WTC11 (cell line): Measurements from ENCODE around the gene PHACTR3. TPM values are rescaled to one million over a fixed set of nuclear protein-coding genes. Genes with fewer than 3 reads are reported as not detected.

Source experiments
- ATAC-seq: fragments of 200-7000 bp; cut with Tn5 transposase; 2 replicates; pipeline ENCODE4 v1.10.0; 2021; ENCODE audit warnings: mild to moderate bottlenecking, moderate library complexity
- CTCF ChIA-PET: fragments of 300-600 bp; sonication (Branson Sonifier 250); formaldehyde crosslinking; loops from one replicate; lab custom pipeline; 2021; ENCODE audit warnings: antibody characterized with exemption; lab: Charles Lee
- POLR2A ChIA-PET: fragments of 350-600 bp; sonication (Branson Sonifier 250); formaldehyde crosslinking; loops from one replicate; lab custom pipeline; 2021; ENCODE audit warnings: antibody characterized with exemption; lab: Charles Lee
- DNase-seq: peaks from one replicate; pipeline ENCODE4 v3.0.0; 2021; ENCODE audit warnings: low spot score
- H3K27ac Mint-ChIP-seq: 2 replicates; pipeline ENCODE4 v1.8.0; 2021; ENCODE audit warnings: mixed read lengths
- H3K27me3 Mint-ChIP-seq: 2 replicates; pipeline ENCODE4 v1.8.0; 2021; ENCODE audit warnings: low read depth, mild to moderate bottlenecking, moderate library complexity, mixed read lengths
- H3K36me3 Mint-ChIP-seq: 2 replicates; pipeline ENCODE4 v1.8.0; 2021; ENCODE audit warnings: mixed read lengths
- H3K4me1 Mint-ChIP-seq: 2 replicates; pipeline ENCODE4 v1.8.0; 2022; ENCODE audit warnings: mixed read lengths
- H3K4me3 Mint-ChIP-seq: 2 replicates; pipeline ENCODE4 v1.8.0; 2021; ENCODE audit warnings: mild to moderate bottlenecking, moderate library complexity, mixed read lengths
- H3K9me3 Mint-ChIP-seq: 2 replicates; pipeline ENCODE4 v1.8.0; 2021; ENCODE audit warnings: mixed read lengths
- ETV6 ChIP-seq: sonication (generic); formaldehyde crosslinking; IDR thresholded peaks from 2 replicates; pipeline ENCODE4 v1.8.1; 2022; ENCODE audit warnings: mild to moderate bottlenecking, missing genetic modification reagents
- FOXK1 ChIP-seq: sonication (generic); formaldehyde crosslinking; IDR thresholded peaks from 2 replicates; pipeline ENCODE4 v1.8.0; 2022; ENCODE audit warnings: mild to moderate bottlenecking, moderate library complexity, missing genetic modification reagents
- IRF2 ChIP-seq: sonication (generic); formaldehyde crosslinking; IDR thresholded peaks from 2 replicates; pipeline ENCODE4 v1.8.0; 2022; ENCODE audit warnings: low read depth, missing genetic modification reagents, borderline replicate concordance
- MAX ChIP-seq: sonication (generic); formaldehyde crosslinking; IDR thresholded peaks from 2 replicates; pipeline ENCODE4 v1.8.0; 2022; ENCODE audit warnings: mild to moderate bottlenecking, missing genetic modification reagents
- NFATC4 ChIP-seq: fragments of 250-450 bp; sonication (Bioruptor Pico); IDR thresholded peaks from 2 replicates; pipeline ENCODE4 v1.9.0; 2021; ENCODE audit warnings: mild to moderate bottlenecking
- NR2C2 ChIP-seq: sonication (generic); formaldehyde crosslinking; IDR thresholded peaks from 2 replicates; pipeline ENCODE4 v1.8.0; 2022; ENCODE audit warnings: mild to moderate bottlenecking, missing genetic modification reagents
- PRDM15 ChIP-seq: sonication (generic); formaldehyde crosslinking; IDR thresholded peaks from 2 replicates; pipeline ENCODE4 v1.8.0; 2022; ENCODE audit warnings: missing genetic modification reagents
- PREB ChIP-seq: sonication (generic); formaldehyde crosslinking; IDR thresholded peaks from 2 replicates; pipeline ENCODE4 v1.8.1; 2022; ENCODE audit warnings: mild to moderate bottlenecking, missing genetic modification reagents, moderate library complexity, borderline replicate concordance
- TP53 ChIP-seq: sonication (generic); formaldehyde crosslinking; IDR thresholded peaks from 2 replicates; pipeline ENCODE4 v1.8.1; 2023; ENCODE audit warnings: mild to moderate bottlenecking, missing genetic modification reagents
- ZNF425 ChIP-seq: fragments of 250-450 bp; sonication (Bioruptor Pico); conservative IDR thresholded peaks from 2 replicates; pipeline ENCODE4 v1.9.0; 2021; ENCODE audit warnings: mild to moderate bottlenecking
- total RNA-seq: library from RNA; stranded (reverse); gene quantifications from 3 replicates; pipeline ENCODE4 v1.2.3, GENCODE V29; 2021
- TF ChIP-seq, protein P1 (sequence below): fragments of 250-450 bp; sonication (Bioruptor Pico); IDR thresholded peaks from 2 replicates; pipeline ENCODE4 v1.9.0; 2021; ENCODE audit warnings: mild to moderate bottlenecking, borderline replicate concordance
- TF ChIP-seq, protein P2 (sequence below): sonication (generic); formaldehyde crosslinking; IDR thresholded peaks from 2 replicates; pipeline ENCODE4 v1.8.0; 2022; ENCODE audit warnings: mild to moderate bottlenecking, missing genetic modification reagents

Gene PHACTR3
- total RNA-seq, 1 experiment from 2014 or later: 0.28 TPM

GRCh38 chr20:59602546-59603080 is 1.7 kb upstream of the PHACTR3 start (continued):
- TF ChIP-seq NR2C2 (CRISPR knock-in tag) (no peak), PRDM15 (no peak)

- ChIA-PET POLR2A (no interaction called here), CTCF (no interaction called here)
- H3K4me3 Mint-ChIP-seq: no peak overlapping the region
- TF ChIP-seq, protein P1, sequence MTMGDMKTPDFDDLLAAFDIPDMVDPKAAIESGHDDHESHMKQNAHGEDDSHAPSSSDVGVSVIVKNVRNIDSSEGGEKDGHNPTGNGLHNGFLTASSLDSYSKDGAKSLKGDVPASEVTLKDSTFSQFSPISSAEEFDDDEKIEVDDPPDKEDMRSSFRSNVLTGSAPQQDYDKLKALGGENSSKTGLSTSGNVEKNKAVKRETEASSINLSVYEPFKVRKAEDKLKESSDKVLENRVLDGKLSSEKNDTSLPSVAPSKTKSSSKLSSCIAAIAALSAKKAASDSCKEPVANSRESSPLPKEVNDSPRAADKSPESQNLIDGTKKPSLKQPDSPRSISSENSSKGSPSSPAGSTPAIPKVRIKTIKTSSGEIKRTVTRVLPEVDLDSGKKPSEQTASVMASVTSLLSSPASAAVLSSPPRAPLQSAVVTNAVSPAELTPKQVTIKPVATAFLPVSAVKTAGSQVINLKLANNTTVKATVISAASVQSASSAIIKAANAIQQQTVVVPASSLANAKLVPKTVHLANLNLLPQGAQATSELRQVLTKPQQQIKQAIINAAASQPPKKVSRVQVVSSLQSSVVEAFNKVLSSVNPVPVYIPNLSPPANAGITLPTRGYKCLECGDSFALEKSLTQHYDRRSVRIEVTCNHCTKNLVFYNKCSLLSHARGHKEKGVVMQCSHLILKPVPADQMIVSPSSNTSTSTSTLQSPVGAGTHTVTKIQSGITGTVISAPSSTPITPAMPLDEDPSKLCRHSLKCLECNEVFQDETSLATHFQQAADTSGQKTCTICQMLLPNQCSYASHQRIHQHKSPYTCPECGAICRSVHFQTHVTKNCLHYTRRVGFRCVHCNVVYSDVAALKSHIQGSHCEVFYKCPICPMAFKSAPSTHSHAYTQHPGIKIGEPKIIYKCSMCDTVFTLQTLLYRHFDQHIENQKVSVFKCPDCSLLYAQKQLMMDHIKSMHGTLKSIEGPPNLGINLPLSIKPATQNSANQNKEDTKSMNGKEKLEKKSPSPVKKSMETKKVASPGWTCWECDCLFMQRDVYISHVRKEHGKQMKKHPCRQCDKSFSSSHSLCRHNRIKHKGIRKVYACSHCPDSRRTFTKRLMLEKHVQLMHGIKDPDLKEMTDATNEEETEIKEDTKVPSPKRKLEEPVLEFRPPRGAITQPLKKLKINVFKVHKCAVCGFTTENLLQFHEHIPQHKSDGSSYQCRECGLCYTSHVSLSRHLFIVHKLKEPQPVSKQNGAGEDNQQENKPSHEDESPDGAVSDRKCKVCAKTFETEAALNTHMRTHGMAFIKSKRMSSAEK (CRISPR knock-in tag): no peak
- TF ChIP-seq IRF2 (CRISPR knock-in tag): no peak
- TF ChIP-seq MAX (CRISPR knock-in tag): no peak
- no peak for TF ChIP-seq NFATC4 (CRISPR knock-in tag)
- no peak for TF ChIP-seq PREB
- TF ChIP-seq ZNF425 (CRISPR knock-in tag): no peak
- TF ChIP-seq, protein P2, sequence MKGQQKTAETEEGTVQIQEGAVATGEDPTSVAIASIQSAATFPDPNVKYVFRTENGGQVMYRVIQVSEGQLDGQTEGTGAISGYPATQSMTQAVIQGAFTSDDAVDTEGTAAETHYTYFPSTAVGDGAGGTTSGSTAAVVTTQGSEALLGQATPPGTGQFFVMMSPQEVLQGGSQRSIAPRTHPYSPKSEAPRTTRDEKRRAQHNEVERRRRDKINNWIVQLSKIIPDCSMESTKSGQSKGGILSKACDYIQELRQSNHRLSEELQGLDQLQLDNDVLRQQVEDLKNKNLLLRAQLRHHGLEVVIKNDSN (CRISPR knock-in tag): no peak
- no peak for TF ChIP-seq FOXK1
- TF ChIP-seq TP53 (CRISPR knock-in tag): no peak
- TF ChIP-seq ETV6 (CRISPR knock-in tag): no peak
- no peak overlapping the region for H3K27ac Mint-ChIP-seq
- no peaks in the 10 kb centered on the region for H3K4me1 Mint-ChIP-seq
- no peak for ATAC-seq
- peaks cover 97% of the 10 kb centered on the region for H3K27me3 Mint-ChIP-seq
- no peak for DNase-seq
- no peaks in the 10 kb centered on the region for H3K36me3 Mint-ChIP-seq
- no peaks in the 10 kb centered on the region for H3K9me3 Mint-ChIP-seq
These were observed 1.2 kb upstream of the PHACTR3 start for GRCh38 chr20:59603176-59603575.
